IPS-20b (cell line): Measurements from ENCODE around the gene ZNF280A.
"Not testable (repeated sequence)": the region's sequence is repeated elsewhere in the genome, so short reads cannot be mapped to it uniquely, and the experiment has no call there.

Source experiments
- H3K27ac ChIP-seq: one replicate; pipeline ENCODE4 v1.5.1; 2013; ENCODE audit warnings: low read length
- H3K27me3 ChIP-seq: 2 replicates; pipeline ENCODE4 v1.6.1; 2013; ENCODE audit warnings: mild to moderate bottlenecking, low read length, inconsistent platforms; ENCODE audit not compliant: insufficient read depth
- H3K36me3 ChIP-seq: 2 replicates; pipeline ENCODE4 v1.6.1; 2013; ENCODE audit warnings: low read depth, mild to moderate bottlenecking, inconsistent platforms, low read length, moderate library complexity; ENCODE audit not compliant: insufficient read depth
- H3K4me1 ChIP-seq: 2 replicates; pipeline ENCODE4 v1.6.1; 2013; ENCODE audit warnings: mild to moderate bottlenecking, control low read depth, inconsistent platforms, low read length, moderate library complexity; ENCODE audit not compliant: insufficient read depth
- H3K4me3 ChIP-seq: 2 replicates; pipeline ENCODE4 v1.5.1; 2013; ENCODE audit warnings: mild to moderate bottlenecking, low read length, inconsistent platforms
- H3K9ac ChIP-seq: 2 replicates; pipeline ENCODE4 v1.6.1; 2013; ENCODE audit warnings: low read depth, mild to moderate bottlenecking, inconsistent platforms, low read length, moderate library complexity
- H3K9me3 ChIP-seq: 2 replicates; pipeline ENCODE4 v1.6.1; 2013; ENCODE audit warnings: mild to moderate bottlenecking, low read depth, low read length, inconsistent platforms; ENCODE audit not compliant: insufficient read depth

ZNF280A gene

GRCh38 chr22:22535662-22536061, 15.6 kb upstream of the ZNF280A start:
- Histone ChIP-seq H3K9me3 (no peaks in the 10 kb centered on the region), H3K36me3 (no peaks in the 10 kb centered on the region), H3K4me1 (no peaks in the 10 kb centered on the region), H3K27me3 (peaks cover 81% of the 10 kb centered on the region), H3K9ac (no peak overlapping the region), H3K27ac (no peak overlapping the region), H3K4me3 (no peak overlapping the region)

- no peak overlapping the region for H3K9ac ChIP-seq
Measured at GRCh38 chr22:22534604-22535415, 14.7 kb upstream of the ZNF280A start.

GRCh38 chr22:22533863-22534262, 13.8 kb upstream of the ZNF280A start:
- Histone ChIP-seq H3K9ac (no peak overlapping the region), H3K36me3 (no peaks in the 10 kb centered on the region), H3K9me3 (no peaks in the 10 kb centered on the region)

More at GRCh38 chr22:22534604-22535415, 14.7 kb upstream of the ZNF280A start:
- Histone ChIP-seq H3K4me3 (no peak overlapping the region), H3K9me3 (no peaks in the 10 kb centered on the region), H3K36me3 (no peaks in the 10 kb centered on the region), H3K27ac (no peak overlapping the region), H3K27me3 (peaks cover 75% of the 10 kb centered on the region), H3K4me1 (no peaks in the 10 kb centered on the region)

GRCh38 chr22:22533417-22533816, 13.3 kb upstream of the ZNF280A start:
- Histone ChIP-seq H3K36me3 (no peaks in the 10 kb centered on the region), H3K27ac (no peak overlapping the region), H3K4me1 (no peaks in the 10 kb centered on the region), H3K27me3 (peaks cover 73% of the 10 kb centered on the region), H3K9ac (no peak overlapping the region), H3K9me3 (no peaks in the 10 kb centered on the region), H3K4me3 (no peak overlapping the region)

More at GRCh38 chr22:22533863-22534262, 13.8 kb upstream of the ZNF280A start:
- H3K27me3 ChIP-seq, result peaks cover 73% of the 10 kb centered on the region
- no peak overlapping the region for H3K4me3 ChIP-seq
- no peaks in the 10 kb centered on the region for H3K4me1 ChIP-seq
- no peak overlapping the region for H3K27ac ChIP-seq

- H3K9me3 ChIP-seq, H3K4me1 ChIP-seq, H3K4me3 ChIP-seq, H3K9ac ChIP-seq, H3K27ac ChIP-seq, H3K36me3 ChIP-seq: not testable (repeated sequence)
- peaks cover 70% of the 10 kb centered on the region for H3K27me3 ChIP-seq
Measured at GRCh38 chr22:22532547-22533071, 12.5 kb upstream of the ZNF280A start.

- H3K9me3 ChIP-seq, result no peaks in the 10 kb centered on the region
- H3K27ac ChIP-seq, result no peak overlapping the region
- H3K27me3 ChIP-seq, result peaks cover 63% of the 10 kb centered on the region
- no peak overlapping the region for H3K4me3 ChIP-seq
- H3K36me3 ChIP-seq, result no peaks in the 10 kb centered on the region
- H3K9ac ChIP-seq, result no peak overlapping the region
- no peaks in the 10 kb centered on the region for H3K4me1 ChIP-seq
Measured at GRCh38 chr22:22531770-22532546, 11.9 kb upstream of the ZNF280A start.

- H3K4me1 ChIP-seq, result no peaks in the 10 kb centered on the region
- no peaks in the 10 kb centered on the region for H3K9me3 ChIP-seq
- no peak overlapping the region for H3K9ac ChIP-seq
- H3K27ac ChIP-seq, result no peak overlapping the region
- H3K36me3 ChIP-seq, result no peaks in the 10 kb centered on the region
- no peak overlapping the region for H3K4me3 ChIP-seq
- peaks cover 67% of the 10 kb centered on the region for H3K27me3 ChIP-seq
Measured at GRCh38 chr22:22528780-22529179, 8.7 kb upstream of the ZNF280A start.

GRCh38 chr22:22527312-22527711, 7.2 kb upstream of the ZNF280A start:
- no peaks in the 10 kb centered on the region for H3K9me3 ChIP-seq
- H3K9ac ChIP-seq, result no peak overlapping the region
- H3K27ac ChIP-seq, result no peak overlapping the region
- no peaks in the 10 kb centered on the region for H3K36me3 ChIP-seq
- H3K4me3 ChIP-seq, result no peak overlapping the region
- H3K27me3 ChIP-seq, result peaks cover 65% of the 10 kb centered on the region
- no peaks in the 10 kb centered on the region for H3K4me1 ChIP-seq

- no peak overlapping the region for H3K9ac ChIP-seq
- no peak overlapping the region for H3K27ac ChIP-seq
- no peaks in the 10 kb centered on the region for H3K9me3 ChIP-seq
- H3K4me3 ChIP-seq, result no peak overlapping the region
- H3K4me1 ChIP-seq, result no peaks in the 10 kb centered on the region
- no peaks in the 10 kb centered on the region for H3K36me3 ChIP-seq
- H3K27me3 ChIP-seq, result peaks cover 71% of the 10 kb centered on the region
Measured at GRCh38 chr22:22526125-22526912, 6.2 kb upstream of the ZNF280A start.

GRCh38 chr22:22523494-22523893, 3.4 kb upstream of the ZNF280A start:
- H3K27ac ChIP-seq, result no peak overlapping the region
- no peak overlapping the region for H3K4me3 ChIP-seq
- no peaks in the 10 kb centered on the region; the same call in 1 of the 2 replicates for H3K4me1 ChIP-seq
- H3K36me3 ChIP-seq, result no peaks in the 10 kb centered on the region
- H3K9ac ChIP-seq, result no peak overlapping the region
- peaks cover 75% of the 10 kb centered on the region for H3K27me3 ChIP-seq
- H3K9me3 ChIP-seq, result no peaks in the 10 kb centered on the region

GRCh38 chr22:22521631-22522030, 1.6 kb upstream of the ZNF280A start:
- H3K27me3 ChIP-seq, result peaks cover 78% of the 10 kb centered on the region
- H3K4me1 ChIP-seq, result no peaks in the 10 kb centered on the region; the same call in 1 of the 2 replicates
- H3K36me3 ChIP-seq, result no peaks in the 10 kb centered on the region
- H3K27ac ChIP-seq, result no peak overlapping the region
- no peaks in the 10 kb centered on the region for H3K9me3 ChIP-seq
- no peak overlapping the region for H3K9ac ChIP-seq
- H3K4me3 ChIP-seq, result no peak overlapping the region
